HEK293T (cell line): Measurements from ENCODE around the gene GABRB1.

ENCODE experiments used
- ARNT ChIP-seq: fragments of 450-650 bp; IDR thresholded peaks from 2 replicates; pipeline ENCODE4 v1.6.1; 2017; ENCODE audit warnings: mild to moderate bottlenecking
- BHLHE40 ChIP-seq: fragments of 450-650 bp; IDR thresholded peaks from 2 replicates; pipeline ENCODE4 v1.6.1; 2016; ENCODE audit warnings: mild to moderate bottlenecking, moderate library complexity, borderline replicate concordance
- CTBP1 ChIP-seq: fragments of 450-650 bp; IDR thresholded peaks from 2 replicates; pipeline ENCODE4 v1.6.1; 2016; ENCODE audit warnings: borderline replicate concordance
- ELF4 ChIP-seq: fragments of 450-650 bp; IDR thresholded peaks from 2 replicates; pipeline ENCODE4 v1.6.1; 2017; ENCODE audit warnings: antibody characterized with exemption
- FOXA1 ChIP-seq: fragments of 450-650 bp; IDR thresholded peaks from 2 replicates; pipeline ENCODE4 v1.6.1; 2016; ENCODE audit warnings: mild to moderate bottlenecking
- FOXK2 ChIP-seq: fragments of 450-650 bp; IDR thresholded peaks from 2 replicates; pipeline ENCODE4 v1.6.1; 2016; ENCODE audit warnings: mild to moderate bottlenecking
- FOXM1 ChIP-seq: fragments of 450-650 bp; IDR thresholded peaks from 2 replicates; pipeline ENCODE4 v1.6.1; 2017; ENCODE audit warnings: mild to moderate bottlenecking, borderline replicate concordance
- HDGF ChIP-seq: fragments of 450-650 bp; IDR thresholded peaks from 2 replicates; pipeline ENCODE4 v1.6.1; 2017; ENCODE audit warnings: antibody characterized with exemption, borderline replicate concordance
- L3MBTL2 ChIP-seq: fragments of 450-650 bp; conservative IDR thresholded peaks from 2 replicates; pipeline ENCODE4 v1.6.1; 2016; ENCODE audit warnings: mild to moderate bottlenecking
- LEF1 ChIP-seq: fragments of 450-650 bp; IDR thresholded peaks from 2 replicates; pipeline ENCODE4 v1.6.1; 2017; ENCODE audit warnings: mild to moderate bottlenecking, borderline replicate concordance
- SP1 ChIP-seq: fragments of 450-650 bp; IDR thresholded peaks from 2 replicates; pipeline ENCODE4 v1.6.1; 2017
- SUZ12 ChIP-seq: fragments of 450-650 bp; IDR thresholded peaks from 2 replicates; pipeline ENCODE4 v1.6.1; 2016; ENCODE audit warnings: mild to moderate bottlenecking
- TARDBP ChIP-seq: fragments of 450-650 bp; IDR thresholded peaks from 2 replicates; pipeline ENCODE4 v1.6.1; 2016
- ZNF384 ChIP-seq: fragments of 450-650 bp; IDR thresholded peaks from 2 replicates; pipeline ENCODE4 v1.6.1; 2016

GRCh38 chr4:47221721-47222120, 190.4 kb downstream of the GABRB1 start:
- no peak for TF ChIP-seq FOXA1
- no peak for TF ChIP-seq HDGF
- TF ChIP-seq FOXK2 = no peak
- TF ChIP-seq TARDBP = no peak
- TF ChIP-seq FOXM1 = no peak
- no peak for TF ChIP-seq ELF4
- TF ChIP-seq SP1 = no peak
- no peak for TF ChIP-seq BHLHE40
- no peak for TF ChIP-seq ARNT
- no peak for TF ChIP-seq CTBP1
- no peak for TF ChIP-seq SUZ12
- TF ChIP-seq LEF1 = no peak
- no peak for TF ChIP-seq ZNF384
- no peak for TF ChIP-seq L3MBTL2
